GM10266 (cell line): ENCODE data around the gene CACUL1.

Experiments
- DNase-seq: peaks from one replicate; pipeline ENCODE4 v3.0.0; 2012; ENCODE audit errors: extremely low spot score
- TF ChIP-seq, protein P1 (sequence below): IDR thresholded peaks from 2 replicates; pipeline ENCODE4 v1.5.1; 2012; ENCODE audit warnings: mild to moderate bottlenecking, low read depth; ENCODE audit not compliant: control insufficient read depth, insufficient read depth; ENCODE audit errors: missing control alignments

The CACUL1 gene

DNA sequence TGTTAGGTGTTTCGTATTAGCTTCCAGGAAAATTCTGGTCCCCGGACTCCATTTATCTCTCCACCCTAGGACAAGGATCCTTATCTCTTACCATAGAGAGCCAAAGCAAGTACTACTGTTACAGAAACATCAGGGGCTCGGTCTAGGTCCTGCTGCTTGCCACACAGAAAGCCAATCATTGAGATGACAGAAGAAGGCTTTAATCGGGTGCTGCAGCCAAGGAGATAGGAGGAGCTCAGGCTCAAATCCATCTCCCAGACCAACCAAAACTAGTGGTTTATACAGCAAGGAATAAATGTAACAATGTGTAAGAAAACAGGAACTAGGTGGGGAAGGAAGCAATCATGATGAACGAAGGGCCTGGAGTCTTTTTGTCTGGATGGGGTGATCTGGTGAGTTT is 22.2 kb upstream of the CACUL1 start:
- no peak for DNase-seq
- TF ChIP-seq, protein P1, sequence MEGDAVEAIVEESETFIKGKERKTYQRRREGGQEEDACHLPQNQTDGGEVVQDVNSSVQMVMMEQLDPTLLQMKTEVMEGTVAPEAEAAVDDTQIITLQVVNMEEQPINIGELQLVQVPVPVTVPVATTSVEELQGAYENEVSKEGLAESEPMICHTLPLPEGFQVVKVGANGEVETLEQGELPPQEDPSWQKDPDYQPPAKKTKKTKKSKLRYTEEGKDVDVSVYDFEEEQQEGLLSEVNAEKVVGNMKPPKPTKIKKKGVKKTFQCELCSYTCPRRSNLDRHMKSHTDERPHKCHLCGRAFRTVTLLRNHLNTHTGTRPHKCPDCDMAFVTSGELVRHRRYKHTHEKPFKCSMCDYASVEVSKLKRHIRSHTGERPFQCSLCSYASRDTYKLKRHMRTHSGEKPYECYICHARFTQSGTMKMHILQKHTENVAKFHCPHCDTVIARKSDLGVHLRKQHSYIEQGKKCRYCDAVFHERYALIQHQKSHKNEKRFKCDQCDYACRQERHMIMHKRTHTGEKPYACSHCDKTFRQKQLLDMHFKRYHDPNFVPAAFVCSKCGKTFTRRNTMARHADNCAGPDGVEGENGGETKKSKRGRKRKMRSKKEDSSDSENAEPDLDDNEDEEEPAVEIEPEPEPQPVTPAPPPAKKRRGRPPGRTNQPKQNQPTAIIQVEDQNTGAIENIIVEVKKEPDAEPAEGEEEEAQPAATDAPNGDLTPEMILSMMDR: no peak

DNA sequence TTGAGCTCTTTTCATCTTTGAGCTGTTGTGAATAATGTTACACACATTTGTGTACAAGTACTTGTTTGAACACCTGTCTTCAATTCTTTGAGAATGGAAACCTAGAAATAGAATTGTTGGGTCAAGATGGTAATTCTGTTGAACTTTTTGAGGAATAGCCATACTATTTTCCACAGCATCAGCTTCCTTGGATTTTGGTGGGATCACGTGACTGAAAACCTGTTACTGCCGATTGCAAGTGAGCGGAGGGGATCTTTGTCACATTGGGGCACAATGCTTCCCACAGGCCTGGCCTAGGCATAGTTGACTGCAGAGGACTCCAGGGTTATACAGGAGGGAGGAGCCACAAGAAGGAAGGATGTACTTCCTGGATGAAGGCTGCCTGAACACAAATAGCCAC is 21.3 kb upstream of the CACUL1 start:
- TF ChIP-seq, protein P1: no peak
- no peak for DNase-seq

DNA sequence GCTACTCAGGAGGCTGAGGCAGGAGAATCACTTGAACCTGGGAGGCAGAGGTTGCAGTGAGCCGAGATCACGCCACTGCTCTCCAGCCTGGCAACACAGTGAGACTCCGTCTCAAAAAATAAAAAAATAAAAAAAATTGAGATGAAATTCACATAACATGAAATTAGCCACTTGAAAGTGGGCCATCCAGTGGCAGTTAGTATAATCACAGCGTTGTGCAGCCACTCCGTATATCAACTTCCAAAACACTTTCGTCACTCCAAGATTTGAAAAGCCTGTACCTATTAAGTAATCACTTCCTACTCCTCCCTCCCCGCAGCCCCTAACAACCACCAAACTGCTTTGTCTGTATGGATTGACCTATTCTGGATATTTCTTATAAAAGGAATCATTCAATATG is 20.7 kb upstream of the CACUL1 start:
- DNase-seq: no peak
- TF ChIP-seq, protein P1: no peak

DNA sequence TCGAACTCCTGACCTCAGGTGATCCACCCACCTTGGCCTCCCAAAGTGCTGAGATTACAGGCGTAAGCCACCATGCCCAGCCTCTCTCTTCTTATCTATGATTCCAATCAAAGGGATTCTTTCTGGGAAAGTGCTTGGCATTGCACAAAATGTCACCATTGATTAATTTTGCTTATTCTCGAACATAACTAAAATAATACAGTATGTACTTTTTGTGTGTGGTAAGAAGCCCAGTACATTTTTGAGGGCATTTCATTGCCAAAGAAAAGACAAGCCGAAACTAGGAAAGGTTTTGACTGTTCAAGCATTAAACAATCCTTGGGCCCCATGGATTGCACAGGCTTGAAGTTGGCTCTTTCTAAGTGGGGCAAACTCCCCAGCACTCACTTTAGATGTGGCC is 18.3 kb upstream of the CACUL1 start:
- TF ChIP-seq, protein P1: no peak
- DNase-seq: no peak

DNA sequence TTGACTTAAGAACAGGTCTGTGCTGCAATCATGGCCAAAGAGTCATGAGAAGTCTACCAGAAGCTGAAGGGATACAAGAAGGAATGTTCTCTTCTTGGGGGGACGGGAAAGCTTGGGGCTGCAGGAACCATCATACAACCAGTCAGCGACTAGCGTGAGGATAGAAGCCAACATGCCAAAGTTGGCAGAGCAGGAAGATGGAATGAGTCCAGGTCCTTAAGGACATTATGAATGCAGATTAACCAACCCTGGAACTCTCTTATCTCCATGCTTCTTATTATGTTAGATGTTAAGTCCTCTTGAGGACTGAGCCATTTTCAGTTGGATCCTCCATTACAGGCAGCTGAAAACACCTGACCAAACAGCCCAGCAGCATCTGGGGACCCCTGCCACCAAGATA is 17.2 kb upstream of the CACUL1 start:
- DNase-seq: no peak
- TF ChIP-seq, protein P1: no peak

DNA sequence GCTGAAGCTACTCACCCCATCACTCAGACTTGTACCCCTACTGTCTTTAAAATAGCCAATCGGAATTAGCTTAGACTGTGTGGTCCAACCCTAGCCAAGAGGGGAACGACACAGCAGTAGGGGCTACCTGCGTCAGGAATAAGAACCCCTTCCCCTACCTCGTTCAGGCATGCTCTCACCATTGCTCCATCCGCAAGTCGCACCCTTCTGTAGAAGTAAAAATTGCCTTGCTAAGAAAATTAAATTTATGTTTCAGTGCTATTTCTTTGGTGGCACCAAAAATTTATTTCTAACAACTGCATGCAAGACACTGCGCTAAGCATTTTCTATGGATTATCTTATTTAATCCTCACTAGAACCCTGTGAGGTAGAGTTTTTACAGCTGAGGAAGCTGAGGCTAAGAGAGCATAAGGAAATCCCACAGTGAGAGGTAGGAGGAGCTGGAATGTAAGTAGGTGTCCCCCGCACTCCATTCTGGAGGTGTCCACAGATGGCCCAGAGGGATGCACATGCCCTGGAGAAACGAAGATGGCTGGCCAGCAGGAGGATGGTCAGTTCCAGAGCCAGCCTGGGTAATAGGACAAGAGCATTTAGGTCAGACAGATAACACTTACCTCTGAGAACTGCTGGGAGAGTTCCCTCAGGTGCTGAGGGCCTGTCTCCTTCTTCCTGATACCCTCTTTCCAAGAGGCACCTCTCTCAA is 15.3 kb upstream of the CACUL1 start:
- TF ChIP-seq, protein P1: no peak
- no peak for DNase-seq

DNA sequence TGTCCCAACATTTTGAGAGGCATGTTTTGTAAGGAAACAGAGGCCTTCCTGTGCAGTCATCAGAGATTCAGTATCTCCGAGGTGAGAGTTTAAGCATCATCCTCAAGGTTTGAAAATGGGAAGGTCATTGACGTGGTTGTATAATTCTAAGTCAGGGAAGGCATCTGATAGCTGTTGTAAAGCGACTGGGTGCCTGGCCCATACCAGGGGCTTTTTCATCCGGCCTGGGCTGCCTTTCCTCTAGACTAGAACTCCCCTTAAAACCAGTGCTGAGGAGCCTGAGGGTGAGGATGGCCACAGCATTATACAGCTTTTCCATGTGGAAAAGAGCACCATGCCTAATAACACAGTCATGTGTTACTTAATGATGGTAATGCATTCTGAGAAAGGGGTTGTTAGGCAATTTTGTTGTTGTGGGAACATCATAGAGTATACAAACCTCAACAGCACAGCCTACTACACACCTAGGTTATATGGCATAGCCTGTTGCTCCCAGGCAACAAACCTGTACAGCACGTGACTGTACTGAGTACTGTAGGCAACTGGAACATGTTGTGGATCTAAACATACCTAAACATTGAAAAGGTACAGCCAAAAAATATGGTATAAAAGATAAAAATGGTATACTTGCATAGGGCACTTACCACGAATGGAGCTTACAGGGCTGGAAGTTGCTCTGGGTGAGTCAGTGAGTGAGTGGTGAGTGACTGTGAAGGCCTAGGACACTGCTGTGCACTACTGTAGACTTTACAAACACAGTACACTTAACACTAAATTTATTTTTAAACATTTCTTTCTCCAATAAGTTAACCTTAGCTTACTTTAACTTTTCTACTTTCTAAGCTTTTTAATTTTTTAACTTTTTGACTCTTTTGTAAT is 13.5 kb upstream of the CACUL1 start:
- DNase-seq: no peak
- TF ChIP-seq, protein P1: no peak
